Caco-2 (cell line): Measurements from ENCODE around the gene GOLGA8Q. TPM values are rescaled to one million over a fixed set of nuclear protein-coding genes. Genes with fewer than 3 reads are reported as not detected.
"Not testable (repeated sequence)": the region's sequence is repeated elsewhere in the genome, so short reads cannot be mapped to it uniquely, and the experiment has no call there.

Source experiments
- Bru-seq: library from RNA; stranded (reverse); fragments of 400-500 nt; gene quantifications from one replicate; lab custom pipeline; 2021; lab: Mats Ljungman, UMichigan
- BruChase-seq, 2 experiments: library from RNA; stranded (reverse); fragments of 400-500 nt; gene quantifications; one replicate each; lab custom pipeline; 2021; lab: Mats Ljungman, UMichigan
- BruUV-seq: library from RNA; stranded (reverse); fragments of 400-500 nt; replicated peaks from 2 replicates; lab custom pipeline; 2021; lab: Mats Ljungman, UMichigan
- CTCF ChIA-PET: fragments of 300-600 bp; sonication (Branson Sonifier 250); formaldehyde crosslinking; loops from one replicate; lab custom pipeline; 2022; ENCODE audit warnings: antibody characterized with exemption; lab: Charles Lee
- POLR2A ChIA-PET: fragments of 300-600 bp; sonication (Branson Sonifier 250); formaldehyde crosslinking; loops from one replicate; lab custom pipeline; 2022; ENCODE audit warnings: antibody characterized with exemption; lab: Charles Lee
- DNase-seq, 2 experiments: peaks; one replicate each; pipeline versions ENCODE4 v3.0.0 to v3.0.0-alpha.2; 2020 to 2022
- H3K27me3 ChIP-seq: replicated peaks from 2 replicates; pipeline ENCODE4 v1.6.0; 2011; ENCODE audit warnings: low read length; ENCODE audit not compliant: control insufficient read depth, insufficient read depth
- H3K36me3 ChIP-seq: 2 replicates; pipeline ENCODE4 v1.5.1; 2011; ENCODE audit warnings: low read length; ENCODE audit not compliant: control insufficient read depth, insufficient read depth
- H3K4me1 ChIP-seq: fragments of 250-450 bp; sonication (Bioruptor Pico); 2 replicates; pipeline ENCODE4 v1.5.1; 2020; ENCODE audit warnings: mild to moderate bottlenecking
- H3K4me3 ChIP-seq: 2 replicates; pipeline ENCODE4 v1.5.1; 2011; ENCODE audit warnings: low read depth, mild to moderate bottlenecking, control low read depth, low read length
- H3K9me3 ChIP-seq: fragments of 250-450 bp; sonication (Bioruptor Pico); 2 replicates; pipeline ENCODE4 v1.5.1; 2020; ENCODE audit warnings: mild to moderate bottlenecking, moderate library complexity
- H3K27ac Mint-ChIP-seq: one replicate; pipeline ENCODE4 v1.8.0; 2022; ENCODE audit warnings: mixed read lengths; ENCODE audit not compliant: unreplicated experiment
- H3K27me3 Mint-ChIP-seq: one replicate; pipeline ENCODE4 v1.8.0; 2022; ENCODE audit warnings: mixed read lengths; ENCODE audit not compliant: insufficient read depth, unreplicated experiment
- H3K36me3 Mint-ChIP-seq: one replicate; pipeline ENCODE4 v1.8.0; 2022; ENCODE audit warnings: mild to moderate bottlenecking, mixed read lengths; ENCODE audit not compliant: insufficient read depth, unreplicated experiment
- H3K4me1 Mint-ChIP-seq: one replicate; pipeline ENCODE4 v1.8.0; 2022; ENCODE audit warnings: low read depth, mixed read lengths; ENCODE audit not compliant: unreplicated experiment
- H3K4me3 Mint-ChIP-seq: one replicate; pipeline ENCODE4 v1.8.0; 2022; ENCODE audit warnings: mild to moderate bottlenecking, moderate library complexity, mixed read lengths; ENCODE audit not compliant: unreplicated experiment
- H3K9me3 Mint-ChIP-seq: one replicate; pipeline ENCODE4 v1.8.0; 2022; ENCODE audit warnings: mixed read lengths; ENCODE audit not compliant: unreplicated experiment
- intact Hi-C: fragments of 100-400 bp; cut with micrococcal nuclease; formaldehyde crosslinking; loops from one replicate; pipeline ENCODE4 v1.10.0; 2022; ENCODE audit not compliant: unreplicated experiment
- long read RNA-seq: library from polyadenylated mRNA; stranded (forward); transcript quantifications from one replicate; pipeline ENCODE4 v2.0.0, GENCODE V29; 2022
- total RNA-seq: library from RNA; stranded (reverse); gene quantifications from 2 replicates; pipeline ENCODE4 v1.2.3, GENCODE V29; 2022

GOLGA8Q gene, protein sequence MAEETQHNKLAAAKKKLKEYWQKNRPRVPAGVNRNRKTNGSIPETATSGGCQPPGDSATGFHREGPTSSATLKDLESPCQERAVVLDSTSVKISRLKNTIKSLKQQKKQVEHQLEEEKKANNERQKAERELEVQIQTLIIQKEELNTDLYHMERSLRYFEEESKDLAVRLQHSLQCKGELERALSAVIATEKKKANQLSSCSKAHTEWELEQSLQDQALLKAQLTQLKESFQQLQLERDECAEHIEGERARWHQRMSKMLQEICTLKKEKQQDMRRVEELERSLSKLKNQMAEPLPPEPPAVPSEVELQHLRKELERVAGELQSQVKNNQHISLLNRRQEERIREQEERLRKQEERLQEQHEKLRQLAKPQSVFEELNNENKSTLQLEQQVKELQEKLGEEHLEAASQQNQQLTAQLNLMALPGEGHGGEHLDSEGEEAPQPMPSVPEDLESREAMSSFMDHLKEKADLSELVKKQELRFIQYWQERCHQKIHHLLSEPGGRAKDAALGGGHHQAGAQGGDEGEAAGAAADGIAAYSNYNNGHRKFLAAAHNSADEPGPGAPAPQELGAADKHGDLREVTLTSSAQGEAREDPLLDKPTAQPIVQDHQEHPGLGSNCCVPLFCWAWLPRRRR
- total RNA-seq: not detected in 2 replicates
- Bru-seq, nascent RNA: not detected
- not detected for BruChase-seq, experiment 1, labeled RNA remaining after a 2-hour chase
- not detected for BruChase-seq, experiment 2, labeled RNA remaining after a 6-hour chase
- long read RNA-seq: 0 reads

DNA sequence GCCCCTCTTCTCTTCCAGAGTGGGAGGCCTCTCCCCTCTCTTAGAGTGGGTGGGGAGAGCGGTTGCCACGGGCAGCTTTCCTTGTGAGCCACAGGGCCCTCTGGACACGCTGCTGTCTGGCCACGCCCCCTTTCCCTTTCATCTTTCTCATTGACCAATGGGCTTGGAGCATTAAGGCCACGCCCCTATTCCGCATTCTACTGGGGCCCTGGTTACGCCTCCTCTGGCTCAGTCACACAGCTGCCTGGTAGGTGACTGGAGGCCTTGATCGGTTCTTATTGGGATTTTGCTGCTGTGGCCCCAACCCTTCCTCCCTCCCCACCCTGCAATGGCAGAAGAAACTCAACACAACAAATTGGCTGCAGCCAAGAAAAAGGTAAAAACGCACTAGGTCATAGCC is at the start of gene GOLGA8Q:
Gene GOLGA8Q (plus strand): TSS at position 301 of the 400 bp plus-strand sequence. CDS start 28 bp downstream, at position 329.
- H3K36me3 ChIP-seq, H3K36me3 Mint-ChIP-seq, H3K9me3 ChIP-seq, H3K27me3 Mint-ChIP-seq, H3K27me3 ChIP-seq, intact Hi-C loops, H3K4me1 ChIP-seq, H3K9me3 Mint-ChIP-seq, CTCF ChIA-PET, H3K4me1 Mint-ChIP-seq, BruUV-seq, POLR2A ChIA-PET, H3K4me3 ChIP-seq, DNase-seq, H3K4me3 Mint-ChIP-seq, H3K27ac Mint-ChIP-seq: not testable (repeated sequence)

DNA sequence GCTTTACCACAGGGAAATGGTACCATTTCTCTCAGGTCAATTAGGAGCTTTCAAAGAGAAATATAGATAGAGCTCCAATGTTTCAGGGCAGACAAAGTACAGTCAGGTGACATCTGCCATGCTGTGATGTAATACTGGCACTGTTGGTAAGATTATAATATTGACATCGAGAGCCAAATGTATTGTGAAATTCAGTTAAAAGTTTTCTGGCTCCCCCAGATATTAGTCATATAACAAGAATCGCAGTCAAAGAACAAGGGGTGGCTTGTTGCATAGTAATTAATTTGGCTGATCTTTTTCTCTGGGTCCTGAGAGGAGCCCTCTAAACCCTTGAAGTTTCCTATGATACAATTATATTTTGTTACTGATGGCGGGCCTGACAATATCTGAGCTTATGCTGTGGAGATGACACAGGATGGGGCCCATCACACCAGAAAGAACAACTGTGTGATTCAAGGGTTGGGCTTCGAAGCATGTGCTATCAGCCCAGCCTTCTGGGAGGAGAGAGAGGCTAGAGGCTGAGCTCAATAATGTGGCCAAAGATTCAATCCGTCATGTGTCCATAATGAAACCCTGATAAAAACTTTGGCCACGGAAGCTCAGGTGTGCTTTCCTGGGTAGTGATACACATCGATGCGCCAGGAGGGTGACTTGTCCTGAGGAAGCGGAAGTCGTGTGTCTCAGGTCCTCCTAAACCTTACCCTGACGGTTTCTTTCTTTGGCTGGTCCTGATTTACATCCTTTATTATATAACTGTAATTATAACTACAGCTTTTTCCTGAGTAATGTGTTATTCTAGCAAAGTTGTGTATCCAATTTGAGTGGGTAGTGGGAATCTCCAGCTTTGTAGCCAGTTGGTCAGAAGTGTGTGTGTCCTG is 48.7 kb upstream of the GOLGA8Q start:
- DNase-seq, intact Hi-C loops, H3K36me3 ChIP-seq, H3K9me3 Mint-ChIP-seq, BruUV-seq, H3K4me1 Mint-ChIP-seq, H3K9me3 ChIP-seq, POLR2A ChIA-PET, H3K36me3 Mint-ChIP-seq, H3K27ac Mint-ChIP-seq, H3K4me3 Mint-ChIP-seq, H3K27me3 Mint-ChIP-seq, H3K4me3 ChIP-seq, CTCF ChIA-PET, H3K27me3 ChIP-seq, H3K4me1 ChIP-seq: not testable (repeated sequence)

DNA sequence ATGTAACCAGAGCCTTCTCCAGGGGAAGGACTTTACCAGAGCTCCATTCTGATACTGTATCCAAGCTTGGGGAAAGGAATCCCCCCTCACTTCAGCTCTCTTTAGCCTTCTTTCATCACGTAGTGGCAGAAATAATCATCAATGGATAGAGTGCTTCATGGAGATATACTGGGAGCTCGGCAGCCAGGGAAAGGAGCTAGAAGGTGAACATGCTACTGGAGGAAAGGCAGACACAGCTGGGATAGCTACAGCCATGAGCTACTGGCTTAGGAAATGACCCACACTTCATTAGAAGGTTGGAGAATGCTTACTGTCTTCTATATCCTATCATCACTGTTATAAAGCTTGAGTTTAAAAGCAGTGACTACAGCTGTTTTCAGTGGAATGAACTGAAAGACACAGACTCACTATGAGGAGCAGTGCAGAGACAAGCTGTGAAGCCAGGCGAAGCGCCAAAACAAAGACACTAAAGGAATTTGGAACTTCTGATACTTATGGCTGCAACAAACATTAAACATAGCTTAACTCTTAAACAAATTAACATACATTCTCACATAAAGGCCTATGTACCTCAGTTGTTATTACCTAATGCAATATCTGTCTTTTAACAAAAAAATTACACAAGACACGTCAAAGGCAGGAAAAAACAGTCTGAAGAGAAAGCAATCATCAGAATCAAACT is 47.5 kb upstream of the GOLGA8Q start:
- H3K36me3 Mint-ChIP-seq: not testable (repeated sequence)

GRCh38 chr15:30514545-30514944 is 37.3 kb upstream of the GOLGA8Q start:
- intact Hi-C loops, BruUV-seq: not testable (repeated sequence)

More for the DNA sequence above, 47.5 kb upstream of the GOLGA8Q start:
- H3K9me3 Mint-ChIP-seq, H3K9me3 ChIP-seq, H3K4me3 ChIP-seq, H3K4me1 ChIP-seq, H3K4me1 Mint-ChIP-seq, H3K4me3 Mint-ChIP-seq, POLR2A ChIA-PET, intact Hi-C loops, CTCF ChIA-PET, H3K27ac Mint-ChIP-seq, BruUV-seq, H3K36me3 ChIP-seq, H3K27me3 Mint-ChIP-seq, DNase-seq, H3K27me3 ChIP-seq: not testable (repeated sequence)

DNA sequence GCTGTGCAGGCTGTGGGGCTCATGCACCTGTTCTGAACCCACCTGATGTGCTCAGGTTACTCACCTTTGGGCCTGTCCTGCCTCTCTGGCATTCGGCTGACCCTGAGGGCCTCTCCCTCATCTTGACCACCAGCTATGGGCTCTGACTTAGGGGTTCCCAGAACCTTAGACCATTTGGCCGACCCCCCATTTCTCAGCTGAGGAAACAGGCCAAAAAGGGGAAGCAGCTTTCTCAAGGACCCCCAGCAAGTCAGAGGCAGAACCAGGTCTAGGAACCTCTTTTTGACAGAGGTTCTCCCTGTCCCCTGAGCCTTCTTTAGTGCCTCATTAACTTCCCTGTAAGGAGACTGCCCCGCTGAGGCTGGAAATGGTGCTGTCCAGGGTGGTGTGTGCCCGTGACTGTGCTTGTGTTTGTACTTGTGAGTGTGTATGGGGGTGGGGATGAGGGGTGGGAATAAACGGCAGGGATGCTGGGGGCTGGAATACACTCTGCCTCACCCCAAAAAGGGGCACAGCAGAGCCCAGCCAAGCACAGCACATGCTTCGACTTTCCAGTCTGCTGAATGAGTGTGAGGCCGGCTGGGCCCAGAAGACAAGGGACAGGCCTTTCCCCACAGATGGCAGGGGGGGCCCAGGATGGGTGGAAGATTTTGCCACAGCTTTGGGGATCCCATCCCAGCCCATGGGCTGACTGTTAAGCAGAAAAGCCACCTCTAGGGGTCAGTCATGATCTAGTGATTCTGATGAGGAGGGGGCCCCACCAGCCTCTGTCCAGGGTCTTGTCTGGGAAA is 28.2 kb upstream of the GOLGA8Q start:
- DNase-seq, H3K4me1 ChIP-seq, H3K36me3 Mint-ChIP-seq, BruUV-seq, CTCF ChIA-PET, intact Hi-C loops, H3K9me3 ChIP-seq, POLR2A ChIA-PET, H3K27me3 ChIP-seq, H3K36me3 ChIP-seq, H3K27me3 Mint-ChIP-seq, H3K4me3 ChIP-seq, H3K4me3 Mint-ChIP-seq, H3K9me3 Mint-ChIP-seq, H3K27ac Mint-ChIP-seq, H3K4me1 Mint-ChIP-seq: not testable (repeated sequence)

More at GRCh38 chr15:30514545-30514944, 37.3 kb upstream of the GOLGA8Q start:
- H3K4me1 ChIP-seq, H3K36me3 Mint-ChIP-seq, H3K4me3 ChIP-seq, H3K9me3 ChIP-seq, H3K27ac Mint-ChIP-seq, H3K9me3 Mint-ChIP-seq, DNase-seq, H3K27me3 Mint-ChIP-seq, CTCF ChIA-PET, POLR2A ChIA-PET, H3K36me3 ChIP-seq, H3K4me1 Mint-ChIP-seq, H3K4me3 Mint-ChIP-seq, H3K27me3 ChIP-seq: not testable (repeated sequence)

DNA sequence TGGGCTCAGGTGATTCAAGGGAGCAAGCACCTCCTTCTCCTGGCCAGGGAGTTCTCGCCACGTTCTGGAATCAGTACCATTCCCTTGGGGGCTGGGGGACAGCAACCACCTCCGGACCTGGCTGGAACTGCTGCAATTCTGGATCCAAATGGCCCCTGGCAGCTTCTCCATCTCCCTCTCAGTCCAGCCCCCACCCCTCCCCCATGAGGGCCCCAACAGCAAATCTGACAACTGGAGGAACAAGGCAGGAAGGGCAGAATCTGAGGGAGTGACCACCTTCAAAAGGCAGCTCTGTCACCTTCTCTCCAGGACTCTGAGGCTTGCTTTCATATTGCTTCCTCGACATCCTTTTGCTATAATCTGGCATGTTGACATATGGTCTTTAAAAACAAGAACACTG is 25.9 kb upstream of the GOLGA8Q start:
- POLR2A ChIA-PET, CTCF ChIA-PET: not testable (repeated sequence)

More for the DNA sequence above, 25.9 kb upstream of the GOLGA8Q start:
- intact Hi-C loops, H3K36me3 ChIP-seq, H3K27me3 ChIP-seq, DNase-seq, H3K9me3 ChIP-seq, H3K4me1 ChIP-seq, H3K4me3 Mint-ChIP-seq, H3K27me3 Mint-ChIP-seq, H3K4me3 ChIP-seq, BruUV-seq, H3K27ac Mint-ChIP-seq, H3K36me3 Mint-ChIP-seq, H3K9me3 Mint-ChIP-seq, H3K4me1 Mint-ChIP-seq: not testable (repeated sequence)
